GM06990 (cell line): ENCODE results near the gene CYTIP.
"Not testable (repeated sequence)": the region's sequence is repeated elsewhere in the genome, so short reads cannot be mapped to it uniquely, and the experiment has no call there.

ENCODE experiments used
- DNase-seq: peaks from one replicate; pipeline ENCODE4 v3.0.0-alpha.2; 2011; ENCODE audit not compliant: insufficient read length; ENCODE audit errors: extremely low read depth
- H3K27me3 ChIP-seq: replicated peaks from 2 replicates; pipeline ENCODE4 v1.6.0; 2011; ENCODE audit warnings: low read length; ENCODE audit not compliant: control insufficient read depth, insufficient read depth
- H3K36me3 ChIP-seq: 2 replicates; pipeline ENCODE4 v1.5.1; 2011; ENCODE audit warnings: low read length; ENCODE audit not compliant: control insufficient read depth, insufficient read depth
- H3K4me3 ChIP-seq: replicated peaks from 2 replicates; pipeline ENCODE4 v1.5.1; 2011; ENCODE audit warnings: low read depth, mild to moderate bottlenecking, control low read depth, low read length
- TF ChIP-seq, protein P1 (sequence below): IDR thresholded peaks from 2 replicates; pipeline ENCODE4 v1.5.1; 2011; ENCODE audit warnings: low read length, control low read depth, mild to moderate bottlenecking, inconsistent platforms; ENCODE audit not compliant: insufficient read depth, poor library complexity, severe bottlenecking

The CYTIP gene

DNA sequence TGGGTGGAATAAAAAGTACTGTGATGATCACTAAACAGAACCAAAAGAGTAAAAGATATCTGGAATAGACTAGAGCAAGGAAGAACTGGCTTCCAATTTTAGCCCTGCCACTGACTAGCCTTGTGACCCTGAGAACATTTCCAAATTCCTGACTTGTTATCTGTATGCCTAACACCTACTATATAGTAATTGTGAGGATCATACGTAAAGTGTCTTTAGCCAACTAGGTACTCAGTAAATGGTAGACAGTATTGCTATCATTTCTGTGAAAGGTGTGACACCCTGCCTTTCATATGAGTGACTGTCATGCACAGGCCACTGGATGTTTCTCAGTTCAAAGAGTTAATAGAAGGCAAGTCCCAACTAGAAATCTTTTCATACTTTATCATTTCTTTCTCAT lies 29.8 kb downstream of the CYTIP start:
- Histone ChIP-seq H3K4me3 (no peak overlapping the region), H3K27me3 (no peaks in the 10 kb centered on the region), H3K36me3 (peaks cover 7% of the 10 kb centered on the region)
- DNase-seq = peak; percentile 25
- TF ChIP-seq, protein P1, sequence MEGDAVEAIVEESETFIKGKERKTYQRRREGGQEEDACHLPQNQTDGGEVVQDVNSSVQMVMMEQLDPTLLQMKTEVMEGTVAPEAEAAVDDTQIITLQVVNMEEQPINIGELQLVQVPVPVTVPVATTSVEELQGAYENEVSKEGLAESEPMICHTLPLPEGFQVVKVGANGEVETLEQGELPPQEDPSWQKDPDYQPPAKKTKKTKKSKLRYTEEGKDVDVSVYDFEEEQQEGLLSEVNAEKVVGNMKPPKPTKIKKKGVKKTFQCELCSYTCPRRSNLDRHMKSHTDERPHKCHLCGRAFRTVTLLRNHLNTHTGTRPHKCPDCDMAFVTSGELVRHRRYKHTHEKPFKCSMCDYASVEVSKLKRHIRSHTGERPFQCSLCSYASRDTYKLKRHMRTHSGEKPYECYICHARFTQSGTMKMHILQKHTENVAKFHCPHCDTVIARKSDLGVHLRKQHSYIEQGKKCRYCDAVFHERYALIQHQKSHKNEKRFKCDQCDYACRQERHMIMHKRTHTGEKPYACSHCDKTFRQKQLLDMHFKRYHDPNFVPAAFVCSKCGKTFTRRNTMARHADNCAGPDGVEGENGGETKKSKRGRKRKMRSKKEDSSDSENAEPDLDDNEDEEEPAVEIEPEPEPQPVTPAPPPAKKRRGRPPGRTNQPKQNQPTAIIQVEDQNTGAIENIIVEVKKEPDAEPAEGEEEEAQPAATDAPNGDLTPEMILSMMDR = no peak

DNA sequence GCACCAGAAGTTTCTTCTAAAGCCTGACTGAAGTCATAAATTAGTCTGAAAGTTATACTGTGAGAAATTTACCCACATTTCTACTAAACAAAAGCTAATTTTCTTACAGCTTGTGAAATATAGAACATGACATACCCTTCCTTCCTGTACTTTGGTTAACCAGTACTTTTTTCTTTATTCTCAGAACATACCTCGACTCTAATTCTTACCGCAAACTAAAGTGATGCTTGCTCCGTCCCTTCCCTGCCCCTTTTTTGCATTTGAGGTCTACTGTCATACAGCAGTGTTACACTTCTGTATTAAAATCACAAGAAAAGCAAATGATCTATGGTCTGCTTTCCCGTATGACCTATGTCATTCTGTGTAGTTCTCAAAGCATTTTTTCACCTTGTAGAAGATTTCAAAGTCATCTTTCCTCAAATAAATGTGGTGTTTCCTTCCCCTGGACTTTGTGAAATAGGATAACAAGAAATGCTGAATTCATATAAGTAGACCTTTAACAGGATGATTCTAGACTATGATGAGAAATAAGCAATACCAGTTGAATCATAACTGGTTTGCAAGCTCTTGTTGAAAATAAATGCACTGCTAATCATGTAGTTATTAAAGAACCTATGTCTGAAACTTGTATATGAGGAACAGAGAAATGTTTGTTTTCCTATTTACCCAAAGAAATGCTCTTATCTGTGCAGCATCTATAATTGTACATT lies 30.4 kb downstream of the CYTIP start:
- no peak overlapping the region for H3K4me3 ChIP-seq
- H3K27me3 ChIP-seq = no peaks in the 10 kb centered on the region
- TF ChIP-seq, protein P1 = no peak
- peaks cover 7% of the 10 kb centered on the region for H3K36me3 ChIP-seq
- peak; percentile 82 for DNase-seq

DNA sequence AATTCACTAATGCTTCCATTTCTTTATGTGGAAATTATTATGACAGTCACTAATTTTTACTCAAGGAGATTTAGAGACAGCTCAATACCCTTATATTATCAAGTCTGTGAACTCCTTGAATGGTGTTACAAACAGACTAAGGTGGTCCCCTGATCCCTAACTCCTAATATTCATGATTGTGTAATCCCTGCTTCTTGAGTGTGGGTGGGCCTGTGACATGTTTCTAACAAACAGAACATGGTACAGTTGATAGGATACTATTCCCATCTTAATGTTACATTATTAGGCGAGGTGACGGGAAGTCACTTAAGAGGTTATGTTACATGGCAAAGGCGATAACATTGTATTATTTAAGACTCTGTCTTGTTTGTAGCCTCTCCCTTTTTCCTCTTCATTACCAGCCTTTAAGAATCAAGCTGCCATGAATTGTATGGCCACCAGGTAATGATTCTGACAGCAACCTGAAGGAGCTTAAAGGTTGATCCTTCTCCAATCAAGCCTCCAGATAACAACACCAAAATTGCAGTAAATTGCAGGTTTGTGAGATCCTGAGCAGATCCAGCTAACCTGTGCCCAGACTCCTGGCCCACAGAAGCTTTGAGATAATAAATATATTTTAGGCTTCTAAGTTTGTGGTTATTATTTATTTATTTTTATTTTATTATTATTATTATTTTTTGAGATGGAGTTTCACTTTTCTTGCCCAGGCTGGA lies 32.1 kb downstream of the CYTIP start:
- Histone ChIP-seq H3K27me3 (no peaks in the 10 kb centered on the region), H3K36me3 (peaks cover 6% of the 10 kb centered on the region), H3K4me3 (no peak overlapping the region)
- TF ChIP-seq, protein P1 = no peak
- no peak for DNase-seq

DNA sequence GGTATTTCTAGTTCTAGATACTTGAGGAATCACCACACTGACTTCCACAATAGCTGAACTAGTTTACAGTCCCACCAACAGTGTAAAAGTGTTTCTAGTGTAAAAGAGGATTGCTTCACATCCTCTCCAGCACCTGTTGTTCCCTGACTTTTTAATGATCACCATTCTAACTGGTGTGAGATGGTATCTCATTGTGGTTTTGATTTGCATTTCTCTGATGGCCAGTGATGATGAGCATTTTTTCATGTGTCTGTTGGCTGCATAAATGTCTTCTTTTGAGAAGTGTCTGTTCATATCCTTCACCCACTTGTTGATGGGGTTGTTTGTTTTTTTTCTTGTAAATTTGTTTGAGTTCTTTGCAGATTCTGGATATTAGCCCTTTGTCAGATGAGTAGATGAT lies 38.5 kb downstream of the CYTIP start:
- H3K4me3 ChIP-seq, H3K36me3 ChIP-seq, H3K27me3 ChIP-seq, DNase-seq: not testable (repeated sequence)

DNA sequence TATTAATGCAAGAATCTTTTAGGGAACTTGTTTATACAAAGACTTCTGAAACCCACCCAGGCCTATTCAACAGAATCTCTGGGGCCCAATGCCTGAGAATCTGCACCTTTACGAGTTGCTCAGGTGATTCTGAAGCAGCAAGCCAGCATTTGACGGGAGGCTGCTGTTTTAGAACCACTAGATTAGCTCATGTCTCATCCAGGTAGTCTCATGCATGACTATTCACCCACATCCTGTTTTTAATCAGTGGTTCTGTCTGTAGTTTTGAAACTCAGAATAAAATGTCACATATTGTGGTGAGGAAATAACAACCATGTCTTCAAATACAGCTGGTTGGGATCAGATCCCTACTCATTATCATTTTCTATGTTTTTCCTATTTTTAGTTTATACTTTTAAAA lies 39.5 kb downstream of the CYTIP start:
- Histone ChIP-seq H3K27me3 (no peaks in the 10 kb centered on the region), H3K36me3 (no peaks in the 10 kb centered on the region), H3K4me3 (no peak overlapping the region)
- TF ChIP-seq, protein P1 = no peak
- peak; percentile 73 for DNase-seq

DNA sequence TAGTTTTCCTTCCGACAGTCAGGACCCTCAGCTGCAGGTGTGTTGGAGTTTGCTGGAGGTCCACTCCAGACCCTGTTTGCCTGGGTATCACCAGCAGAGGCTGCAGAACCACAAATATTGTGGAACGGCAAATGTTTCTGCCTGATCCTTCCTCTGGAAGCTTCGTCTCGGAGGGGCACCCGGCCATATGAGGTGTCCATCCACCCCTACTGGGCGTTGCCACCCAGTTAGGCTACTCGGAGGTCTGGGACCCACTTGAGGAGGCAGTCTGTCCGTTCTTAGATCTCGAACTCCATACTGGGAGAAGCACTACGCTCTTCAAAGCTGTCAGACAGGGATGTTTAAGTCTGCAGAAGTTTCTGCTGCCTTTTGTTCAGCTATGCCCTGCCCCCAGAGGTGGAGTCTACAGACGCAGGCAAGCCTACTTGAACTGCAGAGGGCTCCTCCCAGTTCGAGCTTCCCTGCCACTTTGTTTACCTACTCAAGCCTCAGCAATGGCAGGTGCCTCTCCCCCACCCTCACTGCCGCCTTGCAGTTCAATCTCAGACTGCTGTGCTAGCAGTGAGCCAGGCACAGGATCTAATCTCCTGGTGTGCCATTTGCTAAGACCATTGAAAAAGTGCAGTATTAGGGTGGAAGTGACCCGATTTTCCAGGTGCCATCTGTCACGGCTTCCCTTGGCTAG lies 40.9 kb downstream of the CYTIP start:
- DNase-seq, H3K4me3 ChIP-seq, H3K27me3 ChIP-seq: not testable (repeated sequence)

More for the DNA sequence above, 40.9 kb downstream of the CYTIP start:
- H3K36me3 ChIP-seq = not testable (repeated sequence)
